ENCODE results near the gene SCN3A.

The SCN3A gene

GRCh38 chr2:165193178-165193777 lies 10.6 kb downstream of the SCN3A start:
- DNase-seq (ENCODE audit: low read depth): no peak

GRCh38 chr2:165192729-165193128 lies 11.1 kb downstream of the SCN3A start:
- TF ChIP-seq CTCF (conservative IDR thresholded peaks at IDR 0.05; ENCODE audit: low read depth, low read length): no peak
- H3K4me3 ChIP-seq (ENCODE audit: low read depth, low read length): no peak overlapping the region
- no peak for DNase-seq (ENCODE audit: low read depth)

More at GRCh38 chr2:165193178-165193777, 10.6 kb downstream of the SCN3A start:
- H3K4me3 ChIP-seq (ENCODE audit: low read depth, low read length): no peak overlapping the region
- TF ChIP-seq CTCF (conservative IDR thresholded peaks at IDR 0.05; ENCODE audit: low read depth, low read length): no peak

DNA sequence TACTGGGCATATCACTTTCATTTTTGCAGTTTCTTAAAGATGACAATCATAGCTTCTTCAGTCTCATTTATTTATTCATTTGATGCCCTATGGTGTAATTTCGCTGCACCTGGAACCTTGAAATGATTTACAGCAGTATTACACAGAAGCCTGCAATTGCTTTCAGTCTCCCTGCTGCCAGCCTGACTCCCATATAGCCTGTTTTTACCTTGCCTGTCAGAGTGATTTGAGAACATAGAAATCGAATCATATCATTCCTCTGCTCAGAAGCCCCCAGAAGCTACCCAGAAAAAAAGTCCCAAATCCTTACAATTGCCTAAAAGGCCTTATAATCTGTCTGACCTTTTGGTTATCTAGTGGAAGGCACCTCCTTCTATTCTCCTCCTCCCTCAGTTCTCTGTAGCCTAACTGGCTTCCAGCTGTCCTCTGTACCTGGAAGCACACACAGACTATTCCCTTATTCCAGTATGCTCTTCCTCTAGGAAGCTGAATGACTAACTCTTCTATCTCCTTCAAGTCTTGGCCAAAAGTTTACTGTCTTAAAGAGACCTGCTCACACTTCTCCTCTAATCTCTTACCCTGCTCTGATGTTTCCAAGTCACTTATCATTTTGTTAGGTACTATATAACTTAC lies 12.6 kb downstream of the SCN3A start:
- no peak overlapping the region for H3K4me3 ChIP-seq (ENCODE audit: low read depth, low read length)
- TF ChIP-seq CTCF (conservative IDR thresholded peaks at IDR 0.05; ENCODE audit: low read depth, low read length): no peak
- DNase-seq (ENCODE audit: low read depth): no peak

DNA sequence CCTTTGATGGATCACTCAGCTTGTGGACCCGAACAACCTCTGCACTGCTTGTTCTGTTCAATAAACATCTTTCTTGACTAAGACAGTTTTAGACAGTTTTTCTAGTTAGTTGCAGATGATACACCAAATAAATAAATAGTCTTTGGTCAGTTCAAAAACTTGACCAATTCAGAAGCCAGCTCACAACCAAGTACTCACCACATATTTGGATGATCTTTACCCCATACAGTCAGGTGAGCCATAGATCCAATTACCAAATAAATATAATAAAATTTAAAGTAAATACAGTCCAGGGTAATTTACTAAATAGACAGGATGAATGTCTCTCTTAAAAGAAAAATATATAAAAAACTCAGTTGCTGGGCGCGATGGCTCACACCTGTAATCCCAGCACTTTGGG lies 18.2 kb downstream of the SCN3A start:
- no peak for DNase-seq (ENCODE audit: low read depth)
- no peak overlapping the region for H3K4me3 ChIP-seq (ENCODE audit: low read depth, low read length)
- TF ChIP-seq CTCF (conservative IDR thresholded peaks at IDR 0.05; ENCODE audit: low read depth, low read length): no peak

GRCh38 chr2:165182029-165182428 lies 21.8 kb downstream of the SCN3A start:
- no peak overlapping the region for H3K4me3 ChIP-seq (ENCODE audit: low read depth, low read length)
- DNase-seq (ENCODE audit: low read depth): no peak
- no peak for TF ChIP-seq CTCF (conservative IDR thresholded peaks at IDR 0.05; ENCODE audit: low read depth, low read length)

GRCh38 chr2:165176780-165177179 lies 27.1 kb downstream of the SCN3A start:
- DNase-seq (ENCODE audit: low read depth): no peak
- TF ChIP-seq CTCF (conservative IDR thresholded peaks at IDR 0.05; ENCODE audit: low read depth, low read length): no peak
- no peak overlapping the region for H3K4me3 ChIP-seq (ENCODE audit: low read depth, low read length)

DNA sequence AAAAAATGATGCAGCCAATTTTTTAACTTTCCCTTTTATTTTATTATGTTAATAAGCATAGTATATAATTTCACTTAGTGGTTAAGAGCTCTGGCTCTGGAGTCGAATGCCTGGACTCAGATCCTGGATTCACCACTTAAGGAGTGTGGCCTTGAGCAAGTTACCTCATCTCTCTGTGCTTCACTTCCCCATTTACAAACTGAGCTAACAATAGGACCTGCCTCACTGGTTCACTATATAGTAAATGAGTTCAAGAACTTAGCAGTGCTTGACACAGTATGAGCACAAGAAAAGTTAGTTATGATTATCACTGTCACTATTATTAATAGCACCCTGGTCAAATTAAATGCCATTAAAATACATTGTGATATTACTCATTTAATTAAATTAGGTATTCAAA lies 30.6 kb downstream of the SCN3A start:
- DNase-seq (ENCODE audit: low read depth): no peak
- TF ChIP-seq CTCF (conservative IDR thresholded peaks at IDR 0.05; ENCODE audit: low read depth, low read length): no peak

More for the DNA sequence above, 30.6 kb downstream of the SCN3A start:
- no peak overlapping the region for H3K4me3 ChIP-seq (ENCODE audit: low read depth, low read length)

Measured in choroid plexus epithelial cell (primary cell).